H9 (cell line): ENCODE results near the gene TMEM205. TPM values are rescaled to one million over a fixed set of nuclear protein-coding genes. Genes with fewer than 3 reads are reported as not detected.
A peak's percentile ranks its signal among the peaks of the same experiment; 100 is the strongest.

Source experiments
- DNase-seq: peaks from one replicate; pipeline ENCODE4 v3.0.0-alpha.2; 2017
- H2AFZ ChIP-seq: one replicate; pipeline ENCODE4 v1.6.1; 2013; ENCODE audit warnings: mild to moderate bottlenecking, low read length, control low read depth, moderate library complexity
- H2AK5ac ChIP-seq: 2 replicates; pipeline ENCODE4 v1.6.1; 2013; ENCODE audit warnings: low read length, control low read depth, mixed read lengths; ENCODE audit not compliant: insufficient read length
- H2BK120ac ChIP-seq: one replicate; pipeline ENCODE4 v1.6.1; 2013; ENCODE audit warnings: low read depth, mild to moderate bottlenecking, low read length, control low read depth, inconsistent platforms; ENCODE audit not compliant: poor library complexity, severe bottlenecking
- H2BK12ac ChIP-seq: 2 replicates; pipeline ENCODE4 v1.6.1; 2013; ENCODE audit warnings: low read length, control low read depth, mixed read lengths, low read depth; ENCODE audit not compliant: insufficient read length
- H2BK15ac ChIP-seq: 2 replicates; pipeline ENCODE4 v1.6.1; 2013; ENCODE audit warnings: low read depth, low read length, control low read depth
- H2BK20ac ChIP-seq: one replicate; pipeline ENCODE4 v1.6.1; 2013; ENCODE audit warnings: low read depth, mild to moderate bottlenecking, low read length, control low read depth, inconsistent platforms; ENCODE audit not compliant: poor library complexity, severe bottlenecking
- H2BK5ac ChIP-seq: 2 replicates; pipeline ENCODE4 v1.6.1; 2013; ENCODE audit warnings: low read length, control low read depth, mixed read lengths; ENCODE audit not compliant: insufficient read length
- H3K14ac ChIP-seq: 2 replicates; pipeline ENCODE4 v1.6.1; 2013; ENCODE audit warnings: low read length, control low read depth; ENCODE audit not compliant: insufficient read depth
- H3K18ac ChIP-seq: 2 replicates; pipeline ENCODE4 v1.6.1; 2013; ENCODE audit warnings: low read depth, mild to moderate bottlenecking, mixed read lengths, low read length, control low read depth; ENCODE audit not compliant: insufficient read length
- H3K23ac ChIP-seq: 2 replicates; pipeline ENCODE4 v1.6.1; 2013; ENCODE audit warnings: low read length, control low read depth, mixed read lengths, low read depth; ENCODE audit not compliant: insufficient read length
- H3K23me2 ChIP-seq: 2 replicates; pipeline ENCODE4 v1.6.1; 2013; ENCODE audit warnings: low read depth, mild to moderate bottlenecking, mixed read lengths, low read length, control low read depth; ENCODE audit not compliant: insufficient read length, poor library complexity, severe bottlenecking
- H3K27ac ChIP-seq: 2 replicates; pipeline ENCODE4 v1.5.1; 2013; ENCODE audit warnings: low read length, control low read depth, mixed read lengths, low read depth; ENCODE audit not compliant: insufficient read length
- H3K27me3 ChIP-seq: 2 replicates; pipeline ENCODE4 v1.6.1; 2013; ENCODE audit warnings: low read length, control low read depth, inconsistent platforms; ENCODE audit not compliant: insufficient read depth
- H3K4ac ChIP-seq: 2 replicates; pipeline ENCODE4 v1.6.1; 2013; ENCODE audit warnings: low read depth, mild to moderate bottlenecking, control low read depth, inconsistent platforms, low read length, moderate library complexity
- H3K4me1 ChIP-seq: 2 replicates; pipeline ENCODE4 v1.6.1; 2013; ENCODE audit warnings: low read length, control low read depth, inconsistent platforms; ENCODE audit not compliant: insufficient read depth
- H3K4me2 ChIP-seq: 2 replicates; pipeline ENCODE4 v1.6.1; 2013; ENCODE audit warnings: low read length, control low read depth, mixed read lengths; ENCODE audit not compliant: insufficient read length, insufficient read depth
- H3K56ac ChIP-seq: 2 replicates; pipeline ENCODE4 v1.6.1; 2013; ENCODE audit warnings: low read depth, mild to moderate bottlenecking, mixed read lengths, low read length, control low read depth; ENCODE audit not compliant: insufficient read length
- H3K79me1 ChIP-seq: 2 replicates; pipeline ENCODE4 v1.6.1; 2013; ENCODE audit warnings: low read depth, mild to moderate bottlenecking, moderate library complexity, low read length, control low read depth, inconsistent platforms; ENCODE audit not compliant: insufficient read depth, poor library complexity, severe bottlenecking
- H3K79me2 ChIP-seq: 2 replicates; pipeline ENCODE4 v1.6.1; 2013; ENCODE audit warnings: low read length, control low read depth, inconsistent platforms; ENCODE audit not compliant: insufficient read depth
- H3K9ac ChIP-seq: 2 replicates; pipeline ENCODE4 v1.6.1; 2013; ENCODE audit warnings: low read length, control low read depth, mixed read lengths; ENCODE audit not compliant: insufficient read length; ENCODE audit errors: extremely low read depth
- H3K9me3 ChIP-seq: one replicate; pipeline ENCODE4 v1.6.1; 2013; ENCODE audit warnings: low read depth, low read length, inconsistent platforms; ENCODE audit not compliant: control insufficient read depth
- H3T11ph ChIP-seq: one replicate; pipeline ENCODE4 v1.6.1; 2013; ENCODE audit warnings: mild to moderate bottlenecking, low read length, control low read depth, inconsistent platforms
- H4K20me1 ChIP-seq: one replicate; pipeline ENCODE4 v1.6.1; 2013; ENCODE audit not compliant: control insufficient read depth, insufficient read length, insufficient read depth
- H4K5ac ChIP-seq: 2 replicates; pipeline ENCODE4 v1.6.1; 2013; ENCODE audit warnings: low read depth, mild to moderate bottlenecking, mixed read lengths, low read length, control low read depth; ENCODE audit not compliant: insufficient read length
- H4K8ac ChIP-seq: replicated peaks from 2 replicates; pipeline ENCODE4 v1.6.1; 2013; ENCODE audit warnings: low read length, control low read depth, mixed read lengths, low read depth; ENCODE audit not compliant: insufficient read length
- H4K91ac ChIP-seq: 2 replicates; pipeline ENCODE4 v1.6.1; 2013; ENCODE audit warnings: low read depth, mild to moderate bottlenecking, moderate library complexity, mixed read lengths, low read length, control low read depth; ENCODE audit not compliant: insufficient read length
- H3K27ac Mint-ChIP-seq, 3 experiments: 2 replicates in 2 of 3; 3 replicates in 1 of 3; pipeline ENCODE4 v1.8.0; 2020 to 2021; ENCODE audit warnings: mixed read lengths in 3 of 3, mild to moderate bottlenecking in 1 of 3, moderate library complexity in 1 of 3
- H3K27me3 Mint-ChIP-seq: 2 replicates; pipeline ENCODE4 v1.8.0; 2021; ENCODE audit warnings: low read depth, mild to moderate bottlenecking, moderate library complexity, mixed read lengths
- H3K36me3 Mint-ChIP-seq, 3 experiments: 2 replicates in 2 of 3; 3 replicates in 1 of 3; pipeline ENCODE4 v1.8.0; 2020 to 2021; ENCODE audit warnings: low read depth in 3 of 3, mixed read lengths in 3 of 3; ENCODE audit not compliant: insufficient read depth in 1 of 3
- H3K4me1 Mint-ChIP-seq, 2 experiments: 2 replicates each; pipeline ENCODE4 v1.8.0; 2020; ENCODE audit warnings: mixed read lengths in 2 of 2
- H3K4me3 Mint-ChIP-seq, 2 experiments: 2 replicates in 1 of 2; 3 replicates in 1 of 2; pipeline ENCODE4 v1.8.0; 2020 to 2021; ENCODE audit warnings: mild to moderate bottlenecking in 2 of 2, mixed read lengths in 2 of 2, moderate library complexity in 1 of 2
- H3K9me3 Mint-ChIP-seq, 2 experiments: 2 replicates in 1 of 2; 3 replicates in 1 of 2; pipeline ENCODE4 v1.8.0; 2020; ENCODE audit warnings: mild to moderate bottlenecking in 2 of 2, mixed read lengths in 2 of 2, moderate library complexity in 1 of 2
- CTCF ChIP-seq: fragments of 200-600 bp; sonication (generic); conservative IDR thresholded peaks from 3 replicates; pipeline ENCODE4 v1.8.0; 2021; ENCODE audit warnings: antibody characterized with exemption, mild to moderate bottlenecking
- WGBS: extraction: QIAGEN DNeasy Blood & Tissue Kit; methylation state at CpG from one replicate; pipeline ENCODE4 v1.1.7; 2013; ENCODE audit warnings: missing lambda C conversion rate, low lambda C conversion rate, mixed read lengths; ENCODE audit not compliant: insufficient read length; ENCODE audit errors: extremely low coverage; 5-methylcytosine and 5-hydroxymethylcytosine counted together
- total RNA-seq: library from RNA; stranded (reverse); gene quantifications from 2 replicates; pipeline ENCODE4 v1.2.1, GENCODE V29; 2021

TMEM205 gene
- total RNA-seq, 1 experiment from 2014 or later = 69.7 TPM

- Histone ChIP-seq H3K9ac (no peak overlapping the region), H3K9me3 (no peaks in the 10 kb centered on the region), H3K14ac (no peak overlapping the region), H3K79me2 (no peaks in the 10 kb centered on the region), H2BK15ac (no peak overlapping the region), H3K27me3 (no peaks in the 10 kb centered on the region), H2BK120ac (no peak overlapping the region), H2BK5ac (no peak overlapping the region), H4K5ac (no peak overlapping the region), H3K4ac (no peak overlapping the region), H3K18ac (no peak overlapping the region), H3K4me1 (no peaks in the 10 kb centered on the region), H4K20me1 (no peaks in the 10 kb centered on the region), H2AFZ (no peak overlapping the region), H3K23me2 (no peaks in the 10 kb centered on the region), H4K91ac (no peak overlapping the region), H3T11ph (no peak overlapping the region), H2AK5ac (no peak overlapping the region), H3K79me1 (no peaks in the 10 kb centered on the region), H3K4me2 (no peak overlapping the region), H2BK20ac (no peak overlapping the region), H3K23ac (no peak overlapping the region), H3K56ac (no peak overlapping the region), H4K8ac (no peak overlapping the region), H2BK12ac (no peak overlapping the region), H3K27ac (no peak overlapping the region)
- H3K9me3 Mint-ChIP-seq = no peaks in the 10 kb centered on the region
- no peak for DNase-seq
- H3K36me3 Mint-ChIP-seq = peaks cover 0 to 13% (median 9%) of the 10 kb centered on the region in 3 experiments; a peak in 3 of 7 replicates
- TF ChIP-seq CTCF = no peak
- peak overlapping the region in 2 of 3 experiments; percentile 35 to 39; a peak in 1 of 7 replicates for H3K27ac Mint-ChIP-seq
- peaks cover 6% of the 10 kb centered on the region; the same call in 1 of the 2 replicates for H3K27me3 Mint-ChIP-seq
- no peak overlapping the region for H3K4me3 Mint-ChIP-seq
- H3K4me1 Mint-ChIP-seq = peaks cover 6 to 11% of the 10 kb centered on the region in 2 experiments
- no CpG with 5 or more reads among the region's 7 CpGs for WGBS
Measured at GRCh38 chr19:11322269-11323024, 23.6 kb downstream of the TMEM205 start.
